GM12872 (cell line): Measurements from ENCODE around the gene MYO16.

Experiments
- CTCF ChIP-seq: IDR thresholded peaks from 3 replicates; pipeline ENCODE4 v1.5.1; 2011; ENCODE audit warnings: low read depth, mild to moderate bottlenecking, low read length, moderate library complexity; ENCODE audit not compliant: insufficient read depth

MYO16 gene

GRCh38 chr13:109002934-109003333 lies 373.5 kb downstream of the MYO16 start:
- TF ChIP-seq CTCF: no peak

- no peak for TF ChIP-seq CTCF
Observed at GRCh38 chr13:109007946-109008345, 378.5 kb downstream of the MYO16 start.

GRCh38 chr13:109009756-109010155 lies 380.3 kb downstream of the MYO16 start:
- no peak for TF ChIP-seq CTCF

- no peak for TF ChIP-seq CTCF
Observed at GRCh38 chr13:109010912-109011311, 381.5 kb downstream of the MYO16 start.

- no peak for TF ChIP-seq CTCF
Observed at GRCh38 chr13:109012115-109012514, 382.7 kb downstream of the MYO16 start.

- no peak for TF ChIP-seq CTCF
Observed at GRCh38 chr13:109021558-109021957, 392.1 kb downstream of the MYO16 start.

- TF ChIP-seq CTCF: no peak
Observed at GRCh38 chr13:109024611-109025010, 395.2 kb downstream of the MYO16 start.

- TF ChIP-seq CTCF: no peak
Observed at GRCh38 chr13:109026266-109026665, 396.9 kb downstream of the MYO16 start.
